Small intestine (tissue), 7 donors: Measurements from ENCODE around the gene SULT1C3. TPM values are rescaled to one million over a fixed set of nuclear protein-coding genes. Genes with fewer than 3 reads are reported as not detected.

ENCODE experiments used
- DNase-seq, 2 donors: peaks; one replicate each; pipeline versions ENCODE4 v3.0.0 to v3.0.0-alpha.2; 2013
- FAIRE-seq: peaks from 2 replicates; lab custom pipeline; 2012; peaks lifted over from hg19 to GRCh38; lab: Jason Lieb, UNC
- H3K27ac ChIP-seq, 3 donors: one replicate each; pipeline ENCODE4 v1.5.1; 2013; ENCODE audit warnings: low read length in 2 of 3, mild to moderate bottlenecking in 2 of 3, control low read depth in 1 of 3, inconsistent platforms in 1 of 3, low read depth in 1 of 3, moderate library complexity in 1 of 3
- H3K27me3 ChIP-seq, 3 donors: one replicate each; pipeline ENCODE4 v1.6.1; 2013; ENCODE audit warnings: low read length in 3 of 3, inconsistent platforms in 1 of 3; ENCODE audit not compliant: control insufficient read depth in 3 of 3, insufficient read depth in 3 of 3
- H3K36me3 ChIP-seq, 3 donors: one replicate each; pipeline ENCODE4 v1.6.1; 2013; ENCODE audit warnings: low read length in 3 of 3, inconsistent platforms in 1 of 3, low read depth in 1 of 3, mild to moderate bottlenecking in 1 of 3, moderate library complexity in 1 of 3; ENCODE audit not compliant: control insufficient read depth in 3 of 3, insufficient read depth in 2 of 3
- H3K4me1 ChIP-seq, 3 donors: one replicate each; pipeline ENCODE4 v1.6.1; 2013; ENCODE audit warnings: low read length in 2 of 3, inconsistent platforms in 1 of 3, low read depth in 1 of 3, mild to moderate bottlenecking in 1 of 3, moderate library complexity in 1 of 3; ENCODE audit not compliant: control insufficient read depth in 3 of 3, insufficient read depth in 2 of 3
- H3K4me3 ChIP-seq, 3 donors: one replicate each; pipeline ENCODE4 v1.5.1; 2013; ENCODE audit warnings: low read length in 3 of 3, control low read depth in 1 of 3, inconsistent platforms in 1 of 3, low read depth in 1 of 3, mild to moderate bottlenecking in 1 of 3, moderate library complexity in 1 of 3
- H3K9me3 ChIP-seq, 2 donors: one replicate each; pipeline ENCODE4 v1.6.1; 2013; ENCODE audit warnings: low read depth in 1 of 2, low read length in 1 of 2; ENCODE audit not compliant: control insufficient read depth in 2 of 2, insufficient read depth in 1 of 2
- WGBS, 3 donors: extraction: QIAGEN DNeasy Blood & Tissue Kit; methylation state at CpG; one replicate each; pipeline ENCODE4 v1.1.7; 2013; 5-methylcytosine and 5-hydroxymethylcytosine counted together
- polyA plus RNA-seq, 4 donors: library from polyadenylated mRNA; stranded (reverse) in 3 of 4; unstranded in 1 of 4; fragments of 200-250 nt in 3 of 4; fragments of 120-200 nt in 1 of 4; gene quantifications; one replicate each; pipeline versions ENCODE4 v1.2.1 to v1.2.3, GENCODE V29; 2013
- donor health status: healthy with polysubstance abuse.
- donor health status: control.
- donor health status: control.
- donor health status: Bipolar disorder and iron deficiency.
- donor health status: healthy.

Gene SULT1C3
- polyA plus RNA-seq, 4 donors, result 2.3 to 5.1 TPM; not detected in 2

DNA sequence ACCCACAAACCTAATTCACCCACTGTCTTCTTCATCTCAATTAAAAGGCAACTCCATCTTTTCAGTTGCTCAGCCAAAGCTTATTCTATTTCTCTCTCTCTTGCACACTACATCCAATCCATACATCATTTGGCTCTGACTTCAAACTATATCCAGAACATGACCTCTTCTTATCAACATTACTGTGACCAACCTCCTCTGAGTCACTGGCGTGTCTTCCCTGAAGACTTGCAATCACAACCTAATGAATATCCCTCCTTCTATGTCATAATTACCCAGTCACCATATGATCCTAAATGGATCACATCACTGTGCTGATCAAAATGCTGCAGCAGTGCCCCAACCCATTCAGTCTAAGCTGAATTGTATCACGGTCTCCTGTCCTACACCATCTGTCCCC, 22.6 kb upstream of the SULT1C3 start:
- no peaks in the 10 kb centered on the region for H3K27me3 ChIP-seq
- no peaks in the 10 kb centered on the region for H3K9me3 ChIP-seq
- DNase-seq (peak; percentile 31 to 55), FAIRE-seq (no peak)
- no peaks in the 10 kb centered on the region for H3K36me3 ChIP-seq
- 65 to 82% (median 74%) methylated on average over 2 of the region's 2 CpGs for WGBS, 3 donors
- H3K27ac ChIP-seq, result peak overlapping the region in 2 of 3 donors; percentile 14 to 37
- no peak overlapping the region for H3K4me3 ChIP-seq
- H3K4me1 ChIP-seq, result peaks cover 3 to 6% (median 6%) of the 10 kb centered on the region in 3 donors

DNA sequence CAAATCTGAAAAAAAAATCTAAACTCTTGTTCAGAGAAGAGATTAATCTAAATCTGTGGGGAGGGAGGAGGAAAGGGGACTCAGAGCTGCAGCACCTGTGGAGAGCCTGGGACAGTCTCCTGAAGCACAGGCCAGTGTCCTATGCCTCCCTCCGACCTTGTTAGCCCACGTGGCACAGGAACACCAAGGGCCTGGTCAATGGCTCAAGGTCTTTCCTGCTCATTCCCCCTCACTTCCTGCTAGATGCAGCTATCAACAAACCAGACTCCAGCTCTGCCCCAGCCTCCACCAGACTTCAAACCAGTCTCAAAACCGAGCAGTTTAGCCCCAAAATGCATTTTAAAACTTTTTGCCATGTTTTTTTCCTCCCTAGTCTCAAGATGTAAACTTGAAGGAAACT, 20.1 kb upstream of the SULT1C3 start:
- Histone ChIP-seq H3K4me3 (no peak overlapping the region), H3K27ac (no peak overlapping the region), H3K9me3 (peaks cover 2 to 12% of the 10 kb centered on the region in 2 donors), H3K27me3 (no peaks in the 10 kb centered on the region), H3K4me1 (peaks cover 3 to 6% (median 6%) of the 10 kb centered on the region in 3 donors), H3K36me3 (no peaks in the 10 kb centered on the region)
- WGBS, 3 donors, result 31 to 43% (median 34%) methylated on average over 3 of the region's 3 CpGs
- DNase-seq (peak in 1 of 2 donors; percentile 31), FAIRE-seq (no peak)

DNA sequence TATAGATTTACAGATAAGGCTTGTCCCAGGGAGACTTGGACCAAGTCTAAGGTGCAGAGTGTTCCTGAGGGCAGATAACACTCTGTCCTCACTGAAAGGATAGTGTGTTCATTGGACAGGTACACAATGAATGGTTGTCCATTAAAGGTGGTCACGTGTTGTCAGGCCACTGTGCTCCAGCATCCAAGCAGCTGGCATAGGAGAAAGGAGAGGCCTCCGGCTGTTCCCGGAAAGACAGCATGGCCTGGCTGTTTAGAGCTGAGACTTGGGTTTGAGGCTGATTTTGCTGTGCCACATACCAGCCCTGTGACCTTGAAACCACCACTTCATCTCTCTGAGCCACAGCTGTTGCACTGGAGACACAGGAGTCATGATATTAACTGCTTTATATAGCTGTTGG, 19.6 kb upstream of the SULT1C3 start:
- H3K4me3 ChIP-seq, result no peak overlapping the region
- FAIRE-seq, result no peak
- DNase-seq, result peak in 1 of 2 donors; percentile 51
- H3K36me3 ChIP-seq, result no peaks in the 10 kb centered on the region
- H3K27ac ChIP-seq, result no peak overlapping the region
- H3K9me3 ChIP-seq, result peaks cover 2 to 12% of the 10 kb centered on the region in 2 donors
- peaks cover 3 to 6% (median 6%) of the 10 kb centered on the region in 3 donors for H3K4me1 ChIP-seq
- H3K27me3 ChIP-seq, result no peaks in the 10 kb centered on the region
- 91 to 93% (median 93%) methylated on average over 3 of the region's 3 CpGs for WGBS, 3 donors

DNA sequence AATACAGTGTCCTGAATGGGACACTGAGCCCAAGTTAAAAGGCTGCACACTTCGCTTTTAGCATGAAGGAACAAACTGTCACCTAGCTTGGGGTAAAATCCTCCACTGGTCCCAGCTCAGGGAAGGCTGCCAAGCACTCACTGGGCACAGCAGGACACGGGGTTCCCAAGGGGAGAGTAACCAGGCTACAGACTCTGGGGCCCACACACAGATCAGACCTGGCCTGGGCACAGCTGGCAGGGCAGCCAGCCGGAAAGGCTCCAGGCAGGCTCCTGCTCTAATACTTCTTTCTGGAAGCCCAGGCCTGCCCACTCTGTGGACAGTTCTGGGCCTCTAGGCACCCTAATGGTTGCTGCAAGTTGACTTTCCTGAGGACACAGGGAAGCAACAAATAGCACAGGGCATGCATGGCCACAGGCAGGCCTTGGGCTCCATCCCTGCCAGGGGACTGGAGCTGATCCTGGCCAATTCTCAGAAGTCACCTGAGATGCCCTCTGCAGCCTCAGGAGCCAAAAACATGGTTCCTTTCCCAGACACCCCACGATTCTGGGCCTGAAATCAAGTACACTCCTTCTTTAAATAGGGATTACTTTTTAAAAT, 18.7 kb upstream of the SULT1C3 start:
- Histone ChIP-seq H3K27me3 (no peaks in the 10 kb centered on the region), H3K4me1 (peaks cover 2 to 6% (median 2%) of the 10 kb centered on the region in 3 donors), H3K27ac (no peak overlapping the region), H3K4me3 (no peak overlapping the region), H3K36me3 (no peaks in the 10 kb centered on the region), H3K9me3 (peaks cover 2 to 12% of the 10 kb centered on the region in 2 donors)
- WGBS, 3 donors, result 73 to 81% (median 81%) methylated on average over 4 of the region's 4 CpGs
- DNase-seq (no peak), FAIRE-seq (no peak)

DNA sequence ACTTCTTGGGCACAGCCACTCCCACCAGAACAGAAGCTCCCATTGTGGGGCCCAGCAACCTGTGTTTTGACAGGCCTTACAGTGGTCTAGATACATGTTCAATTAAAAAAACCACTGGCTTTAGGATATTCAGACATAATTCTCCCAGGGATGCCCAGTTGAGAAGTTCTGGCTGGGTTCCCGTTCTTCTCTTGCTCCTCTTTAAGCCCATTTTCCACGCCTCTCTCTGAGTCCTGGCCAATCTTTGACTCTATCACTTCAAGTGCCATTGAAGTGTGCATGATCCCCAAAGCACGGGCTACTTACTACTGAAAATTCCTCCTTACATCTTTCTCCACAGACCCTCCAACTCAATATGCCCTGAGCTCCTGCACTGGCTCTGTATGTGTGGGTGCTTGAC, 17.5 kb upstream of the SULT1C3 start:
- FAIRE-seq (no peak), DNase-seq (no peak)
- H3K9me3 ChIP-seq, result peaks cover 2 to 12% of the 10 kb centered on the region in 2 donors
- H3K4me3 ChIP-seq, result no peak overlapping the region
- 85 to 96% (median 92%) methylated on average over 3 of the region's 3 CpGs for WGBS, 3 donors
- H3K36me3 ChIP-seq, result no peaks in the 10 kb centered on the region
- H3K27me3 ChIP-seq, result no peaks in the 10 kb centered on the region
- peaks cover 0 to 6% (median 2%) of the 10 kb centered on the region in 3 donors for H3K4me1 ChIP-seq
- H3K27ac ChIP-seq, result no peak overlapping the region

DNA sequence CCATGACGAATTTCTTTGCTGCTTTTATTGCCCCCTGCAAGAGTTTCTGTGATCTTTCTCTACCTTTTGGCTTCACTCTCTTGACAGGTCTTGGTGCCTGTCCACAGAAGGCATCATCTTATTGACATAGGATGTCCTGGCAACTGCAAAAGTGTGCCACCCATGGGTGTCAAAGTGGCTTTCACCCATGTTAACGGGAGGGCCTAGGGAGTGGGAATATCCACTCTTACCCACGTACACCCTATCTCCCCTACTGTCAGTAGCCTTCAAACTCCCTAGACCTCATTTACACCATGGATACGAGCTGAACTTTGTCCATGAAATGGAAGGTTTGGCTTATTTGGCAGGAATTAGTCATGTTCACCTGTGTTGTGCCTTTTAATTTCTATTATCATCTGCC, 16.2 kb upstream of the SULT1C3 start:
- Histone ChIP-seq H3K4me3 (no peak overlapping the region), H3K36me3 (no peaks in the 10 kb centered on the region), H3K27ac (no peak overlapping the region), H3K9me3 (peaks cover 2 to 12% of the 10 kb centered on the region in 2 donors), H3K27me3 (no peaks in the 10 kb centered on the region), H3K4me1 (peaks cover 0 to 2% (median 0%) of the 10 kb centered on the region in 3 donors)
- no peak for FAIRE-seq
- DNase-seq, result no peak
- WGBS, 3 donors, result 67 to 77% (median 74%) methylated on average over 4 of the region's 4 CpGs

DNA sequence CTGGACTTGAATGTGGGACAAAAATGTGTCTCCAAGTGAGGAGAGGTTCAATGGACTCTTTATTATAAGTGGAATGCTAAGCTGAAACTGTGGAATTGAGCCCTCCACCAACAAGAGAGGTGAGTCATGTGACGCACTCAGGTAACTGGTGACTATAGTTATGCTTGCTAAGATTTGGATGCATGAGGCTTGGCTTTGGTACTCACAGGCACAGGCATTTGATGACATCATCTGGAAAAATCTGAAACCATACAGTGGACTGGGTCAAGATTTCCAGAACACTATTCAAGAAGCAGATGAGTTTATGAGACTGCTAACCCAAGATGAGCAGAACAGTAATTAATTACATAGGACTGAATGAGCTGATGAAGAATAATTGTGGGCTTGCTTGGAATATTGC, 15.7 kb upstream of the SULT1C3 start:
- no peak overlapping the region for H3K4me3 ChIP-seq
- H3K9me3 ChIP-seq, result peaks cover 2 to 12% of the 10 kb centered on the region in 2 donors
- H3K4me1 ChIP-seq, result peaks cover 0 to 2% (median 0%) of the 10 kb centered on the region in 3 donors
- no peaks in the 10 kb centered on the region for H3K36me3 ChIP-seq
- DNase-seq (no peak), FAIRE-seq (no peak)
- no peak overlapping the region for H3K27ac ChIP-seq
- 95 to 100% (median 95%) methylated on average over 1 of the region's 1 CpG for WGBS, 3 donors
- no peaks in the 10 kb centered on the region for H3K27me3 ChIP-seq

DNA sequence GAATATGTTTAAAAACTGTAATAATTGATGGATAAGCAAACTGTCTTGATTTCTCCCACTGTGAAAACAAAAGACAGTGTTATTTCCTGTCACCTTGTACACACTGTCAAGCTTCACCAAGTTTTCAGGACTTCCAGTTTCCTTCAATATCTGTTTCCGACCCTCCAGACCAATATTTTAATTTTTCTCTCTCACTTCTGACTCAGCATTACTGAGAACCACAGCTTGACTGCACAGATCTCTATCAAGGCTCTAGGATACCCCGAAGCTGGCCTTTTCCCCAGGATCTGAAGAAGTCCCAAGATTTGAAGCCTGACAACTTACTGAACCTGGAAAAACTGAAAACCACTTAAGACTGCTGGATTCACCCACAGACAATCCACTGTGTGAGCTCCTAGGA, 13.2 kb upstream of the SULT1C3 start:
- no peak for FAIRE-seq
- peaks cover 2 to 24% of the 10 kb centered on the region in 2 donors for H3K9me3 ChIP-seq
- no peak overlapping the region for H3K4me3 ChIP-seq
- 64 to 89% (median 70%) methylated on average over 2 of the region's 2 CpGs for WGBS, 3 donors
- no peaks in the 10 kb centered on the region for H3K27me3 ChIP-seq
- peaks cover 0 to 3% (median 0%) of the 10 kb centered on the region in 3 donors for H3K36me3 ChIP-seq
- no peaks in the 10 kb centered on the region for H3K4me1 ChIP-seq
- no peak for DNase-seq
- no peak overlapping the region for H3K27ac ChIP-seq
